UCSD-AML1 (cell line): ENCODE results near the gene SHROOM3.
"Not testable (repeated sequence)": the region's sequence is repeated elsewhere in the genome, so short reads cannot be mapped to it uniquely, and the experiment has no call there.

Experiments used
- DNase-seq: peaks from one replicate; lab custom pipeline; 2025; ENCODE audit not compliant: unreplicated experiment; lab: John Stamatoyannopoulos, UW

SHROOM3 gene

DNA sequence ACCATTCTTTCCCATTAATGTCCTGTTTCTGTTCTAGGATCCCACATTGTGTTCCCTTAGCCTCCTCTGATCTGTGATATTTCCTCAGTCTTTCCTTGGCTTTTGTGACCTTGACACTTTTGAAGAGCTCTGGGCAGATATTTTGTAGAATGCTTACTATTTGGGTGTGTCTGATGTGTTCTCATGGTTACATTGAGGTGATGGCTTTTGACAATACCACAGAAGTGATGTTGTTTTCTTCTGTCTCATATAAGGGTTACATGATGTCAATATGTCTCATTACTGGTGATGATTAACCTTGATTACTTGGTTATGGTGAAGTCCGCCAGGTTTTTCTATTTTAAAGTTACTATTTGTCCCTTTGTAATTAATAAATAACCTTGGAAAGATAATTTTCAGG is 279.2 kb downstream of the SHROOM3 start:
- DNase-seq, result no peak

DNA sequence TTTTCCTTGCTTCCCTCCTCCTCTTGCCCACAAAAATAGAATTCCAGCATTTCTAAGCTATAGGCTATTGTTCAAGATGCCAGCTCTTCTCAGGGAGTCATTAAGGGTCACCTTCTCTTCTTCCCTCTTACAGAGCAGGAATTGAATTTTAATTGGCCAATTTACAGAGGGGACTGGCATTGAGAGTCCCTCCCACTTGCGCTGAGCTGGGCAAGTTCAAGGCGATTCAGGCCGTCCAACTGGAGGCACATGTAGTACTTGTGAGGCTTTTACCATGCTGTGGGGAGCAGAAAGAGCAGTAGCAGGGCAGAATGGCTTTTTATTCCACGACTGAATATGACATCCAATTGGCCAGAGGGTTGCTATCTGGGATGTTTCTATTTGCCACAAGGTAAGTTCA is 281.0 kb downstream of the SHROOM3 start:
- no peak for DNase-seq

DNA sequence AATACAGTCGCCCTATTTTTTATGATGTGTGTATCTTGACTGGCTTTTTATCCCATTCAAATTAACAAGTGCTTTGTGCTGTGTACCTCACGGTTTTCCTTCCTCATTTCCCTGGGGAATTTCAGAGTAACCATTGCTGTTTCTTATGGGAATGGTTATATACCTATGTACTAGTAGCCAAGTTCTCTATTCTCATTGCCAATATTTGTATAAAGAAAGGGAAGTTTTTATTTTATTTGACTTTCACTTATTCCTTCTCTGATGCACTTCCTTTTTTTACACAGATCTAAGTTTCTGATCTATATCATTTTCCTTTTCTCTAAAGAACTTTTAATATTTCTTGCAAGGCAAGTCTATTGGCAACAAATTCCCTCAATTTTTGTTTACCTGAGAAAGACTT is 281.6 kb downstream of the SHROOM3 start:
- DNase-seq, result no peak

DNA sequence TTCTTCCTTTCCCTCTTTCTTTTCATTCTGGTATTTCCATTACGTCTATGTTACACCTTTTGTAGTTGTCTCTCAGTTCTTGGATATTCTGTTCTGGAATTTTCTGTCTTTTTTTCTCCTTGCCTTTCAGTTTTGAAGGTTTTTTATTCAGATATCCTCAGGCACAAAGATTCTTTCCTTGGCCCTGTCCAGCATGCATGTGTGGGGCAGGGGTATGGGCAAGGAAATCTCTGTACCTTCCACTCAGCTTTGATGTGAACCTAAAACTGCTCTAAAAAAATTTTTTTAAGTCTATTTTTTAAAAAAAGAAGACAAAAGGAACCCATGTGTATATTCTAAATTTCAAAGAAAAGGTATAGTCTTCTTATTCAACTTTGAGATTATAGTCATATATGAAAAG is 282.4 kb downstream of the SHROOM3 start:
- DNase-seq, result no peak

DNA sequence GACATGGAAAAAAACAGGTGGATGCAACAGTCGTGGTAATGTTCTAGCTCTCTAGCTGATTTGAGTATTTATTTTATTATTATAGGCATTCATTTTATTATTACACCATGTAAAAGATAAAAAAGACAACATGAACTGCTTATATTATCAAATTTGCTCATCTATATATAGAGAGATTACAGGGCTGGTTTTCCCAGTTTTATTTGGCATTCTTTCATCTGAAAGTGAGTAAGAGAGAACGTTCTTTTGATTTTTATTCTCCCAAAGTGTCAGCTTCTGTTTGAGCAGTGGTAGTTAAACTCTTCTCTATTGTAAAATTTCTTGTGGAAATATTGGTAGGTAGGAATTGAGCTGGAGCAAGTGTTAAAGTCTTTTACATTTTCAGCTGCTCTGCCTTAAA is 283.0 kb downstream of the SHROOM3 start:
- DNase-seq, result no peak

DNA sequence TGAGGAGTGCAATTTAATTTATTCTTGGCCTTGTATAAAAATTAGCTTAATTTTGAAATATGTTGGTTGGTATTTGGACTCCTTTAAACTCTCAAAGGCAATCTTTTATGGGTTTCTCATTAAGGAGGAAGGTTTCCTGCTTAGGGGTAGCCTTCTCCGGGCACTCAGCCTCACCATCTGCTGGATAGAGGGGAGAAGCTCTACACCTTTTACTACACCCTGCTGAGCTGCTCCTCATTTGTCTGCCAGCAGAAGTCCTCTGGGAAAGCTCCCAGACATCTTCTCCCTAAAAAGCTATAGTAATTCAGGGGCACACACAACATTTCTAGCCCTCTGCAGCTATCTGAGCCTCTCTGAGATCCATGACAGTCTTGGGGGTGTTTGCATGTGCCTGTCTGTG is 283.8 kb downstream of the SHROOM3 start:
- no peak for DNase-seq

DNA sequence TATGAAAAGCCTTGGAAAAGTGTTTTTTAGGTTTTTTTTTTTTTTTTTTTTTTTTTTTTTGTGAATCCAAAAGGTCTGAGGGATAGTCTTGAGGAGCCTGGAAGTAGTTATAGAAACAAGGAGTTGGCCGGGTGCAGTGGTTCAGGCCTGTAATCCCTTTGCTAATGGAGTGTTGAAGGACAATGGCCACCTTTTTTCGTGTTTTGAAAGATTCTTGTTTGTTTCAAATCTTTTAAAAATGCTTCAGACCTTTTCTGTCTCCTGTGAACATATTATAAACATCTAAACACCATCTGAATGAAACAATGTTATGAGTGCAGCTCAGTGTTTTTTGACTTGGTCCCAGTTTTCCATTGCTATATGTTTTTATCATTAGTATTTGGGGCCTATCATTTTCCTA is 285.1 kb downstream of the SHROOM3 start:
- DNase-seq, result no peak

DNA sequence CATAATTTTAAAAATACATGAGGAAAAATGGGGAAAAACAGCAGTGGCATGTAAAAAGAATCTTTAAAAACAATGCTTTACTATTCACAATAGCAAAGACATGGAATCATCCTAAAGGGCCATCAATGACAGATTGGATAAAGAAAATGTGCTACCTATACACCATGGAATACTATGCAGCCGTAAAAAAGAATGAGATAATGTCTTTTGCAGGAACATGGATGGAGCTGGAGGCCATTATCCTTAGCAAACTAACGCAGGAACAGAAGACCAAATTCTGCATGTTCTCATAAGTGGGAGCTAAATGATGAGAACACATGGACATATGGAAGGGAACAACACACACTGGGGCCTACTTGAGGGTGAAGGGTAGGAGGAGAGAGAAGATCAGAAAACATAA is 287.1 kb downstream of the SHROOM3 start:
- not testable (repeated sequence) for DNase-seq

DNA sequence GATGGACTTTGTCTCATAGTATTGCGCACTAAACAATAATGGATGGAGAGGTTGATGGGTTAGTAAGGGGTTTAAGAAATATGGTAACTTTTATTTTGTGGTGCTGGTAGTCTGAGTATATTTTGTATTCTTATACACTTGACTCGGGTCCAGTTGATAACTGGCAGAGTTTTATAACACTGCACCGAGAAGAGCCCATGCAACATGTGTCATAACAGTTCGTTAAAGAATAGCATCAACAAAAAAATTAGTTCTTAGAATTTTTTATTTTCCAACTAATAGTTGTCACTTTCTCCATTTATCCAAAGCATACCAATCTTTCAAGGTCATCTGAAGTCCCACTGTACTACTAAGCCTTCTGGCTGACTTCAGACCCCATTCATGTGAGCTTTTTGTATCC is 287.8 kb downstream of the SHROOM3 start:
- no peak for DNase-seq

DNA sequence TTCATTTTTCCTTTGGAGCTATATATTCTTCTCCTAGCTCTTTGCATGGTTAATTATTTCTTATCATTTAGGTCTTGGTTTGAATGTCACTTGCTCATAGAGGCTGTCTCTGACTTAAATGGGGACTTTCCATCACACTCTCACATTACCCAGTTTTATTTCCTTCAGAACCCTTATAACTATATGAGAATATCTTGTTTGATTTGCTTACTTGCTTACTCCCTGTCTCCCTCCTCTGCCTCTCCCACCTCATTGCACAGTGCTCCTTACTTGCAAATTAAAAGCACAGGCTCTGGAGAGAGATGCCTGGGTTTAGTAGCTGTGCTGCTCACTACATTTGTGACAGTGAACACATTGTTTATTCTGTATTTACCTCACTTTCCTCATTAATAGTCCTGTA is 288.3 kb downstream of the SHROOM3 start:
- no peak for DNase-seq

DNA sequence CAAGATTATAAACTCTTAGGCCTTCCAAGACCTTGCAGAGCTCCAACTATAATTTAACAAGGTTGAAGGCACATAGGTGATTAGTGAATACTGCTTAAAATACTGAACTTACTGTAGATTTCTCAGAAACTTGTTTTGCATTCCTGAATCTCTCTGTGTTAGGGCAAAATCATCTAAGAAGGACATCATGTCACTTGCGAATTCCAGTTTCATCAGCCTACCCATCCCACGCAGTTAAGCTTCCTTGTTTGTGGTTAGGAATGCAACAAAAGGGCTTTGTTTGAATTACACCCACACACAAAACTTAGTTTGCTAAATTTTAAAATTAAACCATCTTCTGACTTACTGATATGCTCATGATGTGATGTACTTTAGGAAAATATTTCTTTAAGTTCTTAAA is 288.9 kb downstream of the SHROOM3 start:
- DNase-seq, result no peak

DNA sequence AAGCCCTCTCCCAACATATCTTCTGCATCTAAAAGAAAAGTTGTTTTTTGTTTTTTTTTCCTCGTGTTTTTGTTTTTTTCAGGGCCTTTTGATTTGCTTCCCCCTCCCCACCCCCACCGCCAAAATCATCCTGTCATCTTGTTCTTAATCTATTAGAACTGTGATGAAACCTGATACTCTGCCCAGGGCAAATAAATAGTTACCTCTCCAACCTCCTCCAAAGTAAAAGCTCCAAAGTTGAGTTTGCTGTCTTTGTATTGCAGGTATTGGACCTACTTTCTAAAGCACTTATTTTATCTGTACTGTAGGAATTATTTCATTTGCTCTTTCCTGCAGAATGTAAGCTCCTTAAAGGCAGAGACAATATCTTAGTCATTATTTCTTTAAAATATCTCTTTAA is 290.0 kb downstream of the SHROOM3 start:
- DNase-seq, result no peak

DNA sequence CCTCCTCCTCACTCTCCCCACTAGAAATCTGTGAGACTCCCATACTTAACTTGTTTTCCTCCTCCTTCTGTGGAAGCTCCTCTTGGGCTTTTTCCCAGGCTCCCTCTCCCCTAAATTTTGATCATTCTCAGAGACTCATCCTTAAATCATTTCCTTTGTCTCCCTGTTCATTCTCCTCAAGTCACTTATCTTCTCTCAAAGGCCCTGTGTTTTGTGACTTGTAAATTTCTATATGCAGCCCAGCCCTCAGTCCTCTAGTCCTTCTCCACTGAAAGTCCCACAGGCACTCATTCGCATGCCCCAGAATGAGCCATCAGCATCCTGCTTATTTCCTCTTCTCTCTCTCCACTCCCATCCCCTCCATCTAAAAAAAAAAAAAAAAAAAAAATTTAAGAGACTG is 291.1 kb downstream of the SHROOM3 start:
- no peak for DNase-seq

DNA sequence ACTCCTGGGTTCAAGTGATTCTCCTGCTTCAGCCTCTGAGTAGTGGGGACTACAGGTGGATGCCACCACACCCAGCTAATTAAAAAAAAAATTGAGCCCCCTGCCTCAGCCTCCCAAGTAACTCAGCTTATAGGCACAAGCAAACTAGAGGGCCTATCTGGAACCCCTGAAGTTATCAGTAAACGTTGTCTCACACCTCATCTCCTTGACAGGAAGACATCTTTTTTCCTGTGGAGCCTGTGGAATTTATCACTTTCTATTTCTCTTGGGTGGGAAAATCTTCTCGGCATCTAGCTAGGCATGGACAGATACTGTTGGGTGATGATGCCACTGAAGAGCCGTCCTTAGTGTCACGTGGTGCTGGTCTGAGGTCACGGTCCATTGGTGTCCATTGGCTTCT is 291.6 kb downstream of the SHROOM3 start:
- DNase-seq, result no peak

DNA sequence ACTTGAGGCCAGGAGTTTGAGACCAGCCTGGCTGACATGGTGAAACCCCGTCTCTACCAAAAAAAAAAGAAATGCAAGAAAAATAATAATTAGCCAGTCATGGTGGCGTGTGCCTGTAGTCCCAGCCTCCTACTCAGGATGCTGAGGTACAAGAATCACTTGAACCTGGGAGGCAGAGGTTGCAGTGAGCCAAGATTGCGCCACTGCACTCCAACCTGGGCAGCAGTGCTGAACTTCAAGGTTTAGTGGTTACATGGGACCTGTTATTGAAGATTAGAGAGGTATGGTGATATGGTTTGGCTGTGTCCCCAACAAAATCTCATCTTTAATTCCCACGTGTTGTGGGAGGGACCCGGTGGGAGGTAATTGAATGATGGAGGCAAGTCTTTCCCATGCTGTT is 292.9 kb downstream of the SHROOM3 start:
- DNase-seq, result not testable (repeated sequence)

DNA sequence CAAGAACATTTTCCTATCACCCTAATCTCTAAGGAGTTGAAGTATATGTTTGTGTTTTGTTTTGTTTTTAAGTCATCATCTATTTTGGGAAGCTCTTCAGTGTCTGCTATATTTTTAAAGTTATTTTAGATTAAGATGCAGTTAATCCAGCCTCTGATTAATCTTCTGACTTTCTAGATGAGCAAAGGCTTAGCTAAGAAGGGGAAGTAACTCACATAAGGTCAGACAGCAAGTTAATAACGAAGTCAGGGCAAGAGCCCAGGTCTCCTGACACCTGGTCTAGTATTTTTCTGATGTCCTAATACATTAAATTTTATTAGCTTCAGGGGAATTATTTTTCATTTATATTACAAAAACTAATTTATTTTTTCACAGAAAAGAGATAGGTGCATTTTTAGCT is 294.4 kb downstream of the SHROOM3 start:
- DNase-seq, result no peak

DNA sequence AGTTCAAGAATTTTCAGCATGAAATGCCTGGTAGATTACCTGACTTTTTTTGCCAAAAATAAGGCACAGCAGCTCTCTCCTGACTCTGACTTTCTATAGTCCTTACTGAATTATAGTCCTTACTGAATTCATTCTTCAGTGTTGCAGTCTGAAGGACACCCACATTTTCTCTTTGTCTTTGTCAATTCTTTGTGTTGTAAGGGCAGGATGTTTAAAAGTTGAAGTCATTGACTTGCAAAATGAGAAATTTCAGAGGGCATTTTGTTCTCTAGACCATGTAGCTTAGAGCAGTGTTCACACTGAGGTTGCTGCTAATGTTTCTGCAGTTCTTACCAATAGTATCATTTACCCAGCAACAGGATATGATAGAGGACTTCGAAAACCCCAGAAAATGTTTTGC is 295.0 kb downstream of the SHROOM3 start:
- DNase-seq, result no peak

DNA sequence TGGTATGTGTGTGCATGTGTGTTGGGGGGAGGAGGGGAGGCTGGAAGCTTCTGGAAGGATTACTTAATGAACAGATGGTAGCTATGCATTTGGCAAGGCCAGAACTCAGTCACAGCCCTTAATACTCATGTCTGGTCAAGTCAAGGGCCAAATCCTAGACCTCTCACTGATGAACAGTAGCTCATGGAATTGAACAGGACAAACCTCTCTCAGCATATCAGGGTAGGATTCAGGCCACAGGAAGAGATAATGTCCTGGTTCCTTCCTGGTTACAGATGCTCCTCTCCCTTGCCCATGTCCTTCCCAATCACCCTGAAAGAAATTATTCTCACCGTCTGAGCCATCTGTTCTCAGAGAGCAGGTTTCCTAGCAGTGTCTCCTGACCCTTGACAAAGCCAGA is 297.2 kb downstream of the SHROOM3 start:
- DNase-seq, result no peak

DNA sequence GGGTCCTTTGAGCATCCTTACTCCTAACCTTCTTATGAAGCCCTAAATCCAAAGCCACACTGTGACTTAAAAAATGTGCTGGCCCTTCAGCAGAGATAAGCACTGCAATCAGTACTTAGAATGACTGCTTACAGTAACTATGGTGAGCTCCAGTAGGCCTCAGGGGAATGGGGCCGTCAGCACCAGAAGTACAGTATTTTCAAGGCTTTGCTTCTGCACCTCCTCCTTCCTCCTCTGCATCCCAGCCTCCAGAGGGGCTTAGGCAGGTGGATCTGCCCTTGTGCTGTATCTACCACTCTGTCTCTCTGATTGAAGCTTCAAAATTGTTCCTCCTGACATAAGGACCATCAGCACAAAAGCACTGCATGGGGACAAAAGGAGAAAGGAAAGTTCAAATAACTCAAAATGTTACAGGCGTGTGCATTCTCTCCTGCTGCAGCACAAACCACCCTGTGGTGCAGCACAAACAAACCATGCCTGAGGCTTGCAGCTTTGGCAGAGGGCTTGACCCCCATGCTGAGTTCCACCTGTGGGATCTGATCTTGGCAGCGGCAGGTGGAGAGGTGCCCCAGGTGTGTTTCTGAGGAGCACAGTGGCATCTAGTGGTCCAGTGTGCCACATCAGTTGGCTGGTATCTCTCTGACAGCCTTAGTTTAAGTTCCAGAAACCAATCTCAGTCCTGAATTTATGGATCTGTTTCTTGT is 298.2 kb downstream of the SHROOM3 start:
- no peak for DNase-seq

DNA sequence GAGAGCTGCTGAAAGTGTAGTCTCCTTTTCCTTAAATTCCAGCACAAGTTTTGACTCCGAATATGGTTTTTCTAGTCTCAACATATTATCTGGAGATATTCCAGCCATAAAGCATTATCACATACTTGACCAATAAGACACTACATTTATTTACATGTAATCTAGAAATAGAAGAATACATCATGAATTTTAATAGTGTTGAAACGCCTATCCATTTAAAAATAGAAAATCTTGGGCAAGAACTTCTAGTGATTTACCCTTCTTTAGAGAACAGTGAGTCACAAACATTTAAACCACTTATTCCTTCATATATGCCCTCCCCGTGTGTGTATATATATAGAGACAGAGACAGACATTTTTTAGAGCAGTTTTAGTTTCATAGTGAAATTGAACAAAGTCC is 301.4 kb downstream of the SHROOM3 start:
- DNase-seq, result no peak

DNA sequence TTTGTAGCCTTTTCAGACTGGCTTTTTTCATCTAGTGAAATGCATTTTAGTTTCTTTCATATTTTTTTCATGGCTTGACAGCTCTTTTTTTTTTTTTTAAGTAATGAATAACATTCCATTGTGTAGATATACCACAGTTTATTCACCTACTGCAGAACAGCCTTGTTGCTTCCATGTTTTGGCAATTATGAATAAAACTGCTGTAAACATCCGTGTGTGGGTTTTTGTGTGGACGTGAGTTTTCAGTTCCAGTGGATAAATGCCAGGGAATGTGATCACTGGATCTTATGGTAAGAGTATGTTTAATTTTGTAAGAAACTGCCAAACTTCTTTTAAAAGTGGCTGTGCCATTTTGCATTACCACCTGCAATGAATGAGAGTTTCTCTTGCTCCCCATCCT is 302.2 kb downstream of the SHROOM3 start:
- no peak for DNase-seq

DNA sequence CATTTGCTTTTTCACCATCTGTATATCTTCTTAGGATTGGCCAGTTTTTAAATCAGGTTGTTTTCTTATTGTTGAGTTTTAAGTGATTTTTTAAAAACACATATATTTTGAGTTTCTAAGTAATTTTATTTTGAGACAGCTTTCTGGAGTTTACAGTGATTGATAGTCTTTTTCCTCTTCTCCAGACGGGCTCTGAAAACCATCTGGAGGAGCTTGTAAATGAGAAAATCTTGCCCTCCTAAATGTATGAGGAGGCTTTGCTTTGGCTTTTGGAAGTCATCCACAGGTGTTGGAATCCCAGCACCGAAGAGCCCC is 302.7 kb downstream of the SHROOM3 start:
- no peak for DNase-seq

DNA sequence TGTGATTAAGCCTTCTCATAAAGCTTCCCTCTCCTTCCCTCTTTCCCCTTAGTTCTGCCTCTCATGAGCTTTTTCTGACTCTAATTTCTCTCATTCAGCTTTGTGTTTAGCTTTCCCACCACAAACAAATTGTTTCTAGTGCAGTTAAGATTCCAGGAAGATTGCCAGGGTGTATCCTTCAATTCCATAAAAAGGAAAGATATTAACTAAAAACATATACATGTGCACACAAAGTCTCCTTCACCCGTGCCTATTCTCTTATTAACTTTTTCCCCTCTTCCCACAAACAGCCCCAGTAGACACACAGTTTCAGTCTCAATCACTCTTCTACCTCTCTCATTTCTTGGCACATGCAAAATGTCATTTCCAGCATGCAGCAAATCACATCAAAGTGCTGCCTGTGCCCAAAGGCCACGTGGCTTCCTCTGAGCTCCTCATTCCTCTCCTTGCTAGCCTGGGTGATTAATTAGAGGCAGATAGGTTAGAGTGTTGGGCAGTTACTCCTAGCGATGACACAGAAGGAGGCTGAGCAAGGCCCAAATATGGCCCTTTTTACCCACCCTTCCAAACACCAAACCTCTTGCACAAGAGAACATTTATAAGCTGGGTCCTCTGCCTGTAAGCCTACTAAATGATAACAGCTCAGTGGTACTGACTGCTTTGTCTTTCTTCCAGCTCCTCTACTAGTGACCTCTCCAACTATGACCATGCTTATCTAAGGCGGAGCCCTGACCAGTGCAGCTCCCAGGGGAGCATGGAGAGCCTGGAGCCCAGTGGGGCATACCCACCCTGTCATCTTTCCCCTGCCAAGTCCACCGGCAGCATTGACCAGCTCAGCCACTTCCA is 303.3 kb downstream of the SHROOM3 start:
- no peak for DNase-seq
